Ishikawa (cell line): Measurements from ENCODE around the gene FHL1.

ENCODE experiments used
- CEBPB ChIP-seq: IDR thresholded peaks from 2 replicates; pipeline ENCODE4 v1.6.1; 2012
- CREB1 ChIP-seq: IDR thresholded peaks from 2 replicates; pipeline ENCODE4 v1.6.1; 2012; ENCODE audit warnings: low read depth
- EGR1 ChIP-seq: IDR thresholded peaks from 2 replicates; pipeline ENCODE4 v1.6.1; 2012
- EP300 ChIP-seq: IDR thresholded peaks from 2 replicates; pipeline ENCODE4 v1.6.1; 2012; ENCODE audit warnings: borderline replicate concordance
- FOXM1 ChIP-seq: IDR thresholded peaks from 2 replicates; pipeline ENCODE4 v1.6.1; 2012; ENCODE audit warnings: low read depth, borderline replicate concordance
- NFIC ChIP-seq: IDR thresholded peaks from 2 replicates; pipeline ENCODE4 v1.6.1; 2012
- RAD21 ChIP-seq: IDR thresholded peaks from 2 replicates; pipeline ENCODE4 v1.6.1; 2012; ENCODE audit warnings: low read depth
- TAF1 ChIP-seq: IDR thresholded peaks from 2 replicates; pipeline ENCODE4 v1.6.1; 2012; ENCODE audit warnings: low read depth, mild to moderate bottlenecking
- TCF12 ChIP-seq: IDR thresholded peaks from 2 replicates; pipeline ENCODE4 v1.6.1; 2012; ENCODE audit warnings: low read depth
- TEAD4 ChIP-seq: IDR thresholded peaks from 2 replicates; pipeline ENCODE4 v1.6.1; 2012
- YY1 ChIP-seq: IDR thresholded peaks from 2 replicates; pipeline ENCODE4 v1.6.1; 2012; ENCODE audit warnings: low read depth
- ZBTB7A ChIP-seq: IDR thresholded peaks from 2 replicates; pipeline ENCODE4 v1.6.1; 2012; ENCODE audit warnings: low read depth
- TF ChIP-seq, protein P1 (sequence below): IDR thresholded peaks from 2 replicates; pipeline ENCODE4 v1.6.1; 2012
- TF ChIP-seq, protein P2 (sequence below): IDR thresholded peaks from 2 replicates; pipeline ENCODE4 v1.6.1; 2012; ENCODE audit warnings: low read depth, mild to moderate bottlenecking
- TF ChIP-seq, protein P3 (sequence below): IDR thresholded peaks from 2 replicates; pipeline ENCODE4 v1.6.1; 2012

Gene FHL1

DNA sequence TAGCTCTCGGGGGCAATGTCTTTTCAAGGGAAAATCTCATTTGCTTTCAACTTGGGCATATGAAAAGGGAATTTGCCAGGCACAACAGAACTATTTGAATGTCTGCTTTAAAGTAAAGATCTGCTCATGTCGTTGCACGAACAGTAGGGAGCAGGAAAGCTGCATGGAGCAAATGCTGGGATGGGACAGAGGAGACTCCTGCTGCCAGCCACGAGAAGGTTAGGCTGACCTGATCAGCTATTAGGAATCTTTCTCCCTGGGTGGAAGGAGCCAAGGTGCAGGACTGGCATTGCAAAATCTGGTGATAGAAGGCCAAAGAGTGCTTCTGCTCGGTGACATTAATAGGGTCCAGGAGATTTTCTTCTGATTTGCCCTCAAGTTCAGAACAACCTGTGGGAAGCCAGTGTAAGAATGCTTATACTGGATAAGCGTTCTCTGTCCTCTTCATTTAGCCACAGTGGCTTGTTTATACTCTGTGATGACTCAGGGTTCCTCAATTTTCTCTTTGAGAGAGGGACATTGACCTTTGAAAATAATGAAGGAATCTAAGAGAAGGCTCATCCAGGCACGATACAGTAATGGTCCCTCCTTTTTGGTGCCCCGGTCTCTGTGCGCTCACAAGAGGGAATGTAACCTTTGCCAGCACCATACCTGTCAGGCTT lies 22.9 kb downstream of the FHL1 start:
- TF ChIP-seq, protein P1, sequence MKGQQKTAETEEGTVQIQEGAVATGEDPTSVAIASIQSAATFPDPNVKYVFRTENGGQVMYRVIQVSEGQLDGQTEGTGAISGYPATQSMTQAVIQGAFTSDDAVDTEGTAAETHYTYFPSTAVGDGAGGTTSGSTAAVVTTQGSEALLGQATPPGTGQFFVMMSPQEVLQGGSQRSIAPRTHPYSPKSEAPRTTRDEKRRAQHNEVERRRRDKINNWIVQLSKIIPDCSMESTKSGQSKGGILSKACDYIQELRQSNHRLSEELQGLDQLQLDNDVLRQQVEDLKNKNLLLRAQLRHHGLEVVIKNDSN: no peak
- TF ChIP-seq EGR1: no peak
- TF ChIP-seq CEBPB: no peak
- TF ChIP-seq, protein P2, sequence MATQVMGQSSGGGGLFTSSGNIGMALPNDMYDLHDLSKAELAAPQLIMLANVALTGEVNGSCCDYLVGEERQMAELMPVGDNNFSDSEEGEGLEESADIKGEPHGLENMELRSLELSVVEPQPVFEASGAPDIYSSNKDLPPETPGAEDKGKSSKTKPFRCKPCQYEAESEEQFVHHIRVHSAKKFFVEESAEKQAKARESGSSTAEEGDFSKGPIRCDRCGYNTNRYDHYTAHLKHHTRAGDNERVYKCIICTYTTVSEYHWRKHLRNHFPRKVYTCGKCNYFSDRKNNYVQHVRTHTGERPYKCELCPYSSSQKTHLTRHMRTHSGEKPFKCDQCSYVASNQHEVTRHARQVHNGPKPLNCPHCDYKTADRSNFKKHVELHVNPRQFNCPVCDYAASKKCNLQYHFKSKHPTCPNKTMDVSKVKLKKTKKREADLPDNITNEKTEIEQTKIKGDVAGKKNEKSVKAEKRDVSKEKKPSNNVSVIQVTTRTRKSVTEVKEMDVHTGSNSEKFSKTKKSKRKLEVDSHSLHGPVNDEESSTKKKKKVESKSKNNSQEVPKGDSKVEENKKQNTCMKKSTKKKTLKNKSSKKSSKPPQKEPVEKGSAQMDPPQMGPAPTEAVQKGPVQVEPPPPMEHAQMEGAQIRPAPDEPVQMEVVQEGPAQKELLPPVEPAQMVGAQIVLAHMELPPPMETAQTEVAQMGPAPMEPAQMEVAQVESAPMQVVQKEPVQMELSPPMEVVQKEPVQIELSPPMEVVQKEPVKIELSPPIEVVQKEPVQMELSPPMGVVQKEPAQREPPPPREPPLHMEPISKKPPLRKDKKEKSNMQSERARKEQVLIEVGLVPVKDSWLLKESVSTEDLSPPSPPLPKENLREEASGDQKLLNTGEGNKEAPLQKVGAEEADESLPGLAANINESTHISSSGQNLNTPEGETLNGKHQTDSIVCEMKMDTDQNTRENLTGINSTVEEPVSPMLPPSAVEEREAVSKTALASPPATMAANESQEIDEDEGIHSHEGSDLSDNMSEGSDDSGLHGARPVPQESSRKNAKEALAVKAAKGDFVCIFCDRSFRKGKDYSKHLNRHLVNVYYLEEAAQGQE: no peak
- no peak for TF ChIP-seq CREB1

DNA sequence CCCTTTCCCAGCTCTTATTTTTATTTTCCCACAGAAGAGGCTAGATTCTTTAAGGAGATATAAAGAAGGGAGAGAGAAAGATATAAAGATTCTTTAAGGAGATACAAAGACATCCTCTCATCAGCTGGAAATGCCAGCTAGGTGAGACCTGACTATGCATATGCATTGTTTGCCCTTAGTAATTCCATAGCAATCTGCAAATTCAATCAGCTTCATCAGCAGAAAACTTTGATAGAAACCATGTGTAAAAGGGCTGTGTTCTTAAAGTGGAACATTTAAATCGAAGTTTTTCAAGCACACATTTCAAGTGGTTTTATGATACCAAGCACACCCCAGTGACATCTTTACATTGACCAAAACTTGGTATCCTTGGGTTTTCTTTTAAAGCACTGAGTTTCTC lies 24.1 kb downstream of the FHL1 start:
- no peak for TF ChIP-seq EP300

DNA sequence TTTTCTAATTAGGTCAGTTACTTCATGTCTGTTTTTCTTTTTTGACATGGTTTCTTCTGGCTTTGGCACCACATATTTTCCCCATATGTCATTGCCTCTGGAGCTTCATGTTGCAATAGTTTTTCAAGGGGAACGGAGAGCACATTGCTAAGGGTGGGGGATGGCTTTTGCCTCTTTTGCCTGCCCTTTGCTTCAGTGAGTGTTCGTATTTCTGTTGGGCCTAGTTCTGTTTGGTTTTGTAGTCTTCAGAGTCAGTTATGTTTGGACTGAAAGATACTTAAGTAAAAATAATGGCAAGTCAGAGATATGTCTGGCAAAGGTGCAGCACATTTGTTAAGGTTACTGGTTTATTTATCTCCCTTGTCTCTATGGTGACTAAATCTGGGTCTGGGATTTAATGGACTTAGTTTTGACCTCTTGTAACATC lies 29.1 kb downstream of the FHL1 start:
- TF ChIP-seq ZBTB7A (no peak), CEBPB (0 out of 2 replicates have a peak, but pooled peaks have one; percentile 19)

DNA sequence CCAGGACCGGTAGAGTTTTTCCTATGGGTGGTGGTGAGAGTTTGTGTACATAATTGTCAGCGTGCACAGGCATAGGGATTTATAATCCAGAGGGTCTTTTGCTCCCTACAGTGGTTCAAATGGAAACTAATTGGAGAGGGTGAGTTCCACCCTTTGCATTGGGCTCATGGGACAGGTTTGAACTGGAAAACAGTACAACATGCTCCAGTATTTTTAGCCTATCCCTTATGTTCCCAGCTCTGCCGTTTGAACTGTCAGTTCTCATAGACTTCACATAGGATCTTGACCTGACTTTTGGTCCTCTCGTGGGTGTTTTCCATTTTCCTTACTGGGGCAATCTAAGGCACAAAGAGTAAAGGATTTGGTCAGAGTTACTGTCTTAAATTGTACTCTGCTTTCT lies 31.8 kb downstream of the FHL1 start:
- TF ChIP-seq TCF12 (no peak), EP300 (no peak), NFIC (no peak), FOXM1 (no peak), CEBPB (no peak), ZBTB7A (no peak), YY1 (no peak), CREB1 (no peak), TAF1 (no peak)
- TF ChIP-seq, protein P1: no peak
- TF ChIP-seq, protein P3, sequence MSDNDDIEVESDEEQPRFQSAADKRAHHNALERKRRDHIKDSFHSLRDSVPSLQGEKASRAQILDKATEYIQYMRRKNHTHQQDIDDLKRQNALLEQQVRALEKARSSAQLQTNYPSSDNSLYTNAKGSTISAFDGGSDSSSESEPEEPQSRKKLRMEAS: no peak

DNA sequence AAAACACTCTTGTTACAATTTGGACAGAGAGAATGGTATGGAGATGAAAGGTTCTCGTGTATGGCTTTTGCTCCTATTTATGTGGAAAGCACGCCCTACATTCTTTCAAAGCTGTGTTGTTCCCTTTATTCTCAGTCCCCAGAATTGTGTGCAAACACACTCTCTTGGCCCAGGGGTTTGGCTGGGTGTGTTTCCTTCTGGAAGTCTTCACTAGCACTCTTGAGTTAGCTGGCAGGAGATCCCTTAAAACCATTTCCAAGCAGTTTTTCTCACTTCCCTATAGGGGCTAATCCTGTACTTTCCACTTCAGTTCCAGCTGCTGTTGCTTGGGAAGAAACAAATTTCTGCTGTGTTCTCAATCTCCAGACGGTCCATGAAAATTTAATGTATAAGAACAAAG lies 35.1 kb downstream of the FHL1 start:
- no peak for TF ChIP-seq CREB1

DNA sequence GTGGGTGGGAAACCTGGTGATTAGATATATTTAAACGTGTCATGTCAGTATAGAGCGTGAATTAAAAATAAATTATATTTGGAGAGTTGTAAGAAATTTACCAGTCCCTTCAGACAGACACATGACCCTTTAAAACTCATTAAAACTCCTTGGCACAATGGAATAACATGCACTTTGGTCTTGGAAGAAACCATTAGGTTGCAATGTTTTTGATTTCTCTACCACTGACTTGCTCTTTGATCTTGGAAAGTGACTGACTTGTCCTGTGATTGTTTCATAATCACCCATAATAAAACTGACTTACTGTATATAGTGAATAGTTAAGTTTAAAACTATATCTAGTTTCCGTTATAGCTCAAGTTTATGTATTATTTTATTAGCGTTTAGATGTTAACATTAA lies 35.8 kb downstream of the FHL1 start:
- TF ChIP-seq FOXM1: no peak
- no peak for TF ChIP-seq TEAD4
- no peak for TF ChIP-seq CREB1
- no peak for TF ChIP-seq TAF1
- no peak for TF ChIP-seq EP300
- TF ChIP-seq YY1: no peak
- no peak for TF ChIP-seq RAD21

DNA sequence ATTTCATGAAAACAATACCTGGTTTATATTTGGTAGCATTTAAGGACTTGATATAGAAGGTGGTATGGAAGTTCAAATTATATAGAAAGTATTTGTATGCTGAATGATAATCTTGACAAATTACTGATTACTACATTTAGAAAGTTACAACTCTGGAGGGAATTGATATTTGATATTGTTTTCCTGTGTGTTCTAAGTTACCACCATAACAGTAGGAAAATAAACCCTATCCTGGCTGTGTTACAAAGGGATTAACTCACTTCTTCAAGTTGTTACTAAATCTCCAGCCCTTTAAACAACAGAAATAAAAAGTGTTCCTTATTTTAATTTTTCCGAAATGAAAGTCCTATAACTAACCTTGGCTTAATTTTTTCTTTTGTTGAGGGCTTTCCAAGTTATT lies 36.6 kb downstream of the FHL1 start:
- TF ChIP-seq CEBPB: no peak
- no peak for TF ChIP-seq FOXM1
- TF ChIP-seq CREB1: no peak
- no peak for TF ChIP-seq RAD21
- TF ChIP-seq TEAD4: no peak
- TF ChIP-seq ZBTB7A: no peak
- TF ChIP-seq, protein P3: no peak
- no peak for TF ChIP-seq NFIC

DNA sequence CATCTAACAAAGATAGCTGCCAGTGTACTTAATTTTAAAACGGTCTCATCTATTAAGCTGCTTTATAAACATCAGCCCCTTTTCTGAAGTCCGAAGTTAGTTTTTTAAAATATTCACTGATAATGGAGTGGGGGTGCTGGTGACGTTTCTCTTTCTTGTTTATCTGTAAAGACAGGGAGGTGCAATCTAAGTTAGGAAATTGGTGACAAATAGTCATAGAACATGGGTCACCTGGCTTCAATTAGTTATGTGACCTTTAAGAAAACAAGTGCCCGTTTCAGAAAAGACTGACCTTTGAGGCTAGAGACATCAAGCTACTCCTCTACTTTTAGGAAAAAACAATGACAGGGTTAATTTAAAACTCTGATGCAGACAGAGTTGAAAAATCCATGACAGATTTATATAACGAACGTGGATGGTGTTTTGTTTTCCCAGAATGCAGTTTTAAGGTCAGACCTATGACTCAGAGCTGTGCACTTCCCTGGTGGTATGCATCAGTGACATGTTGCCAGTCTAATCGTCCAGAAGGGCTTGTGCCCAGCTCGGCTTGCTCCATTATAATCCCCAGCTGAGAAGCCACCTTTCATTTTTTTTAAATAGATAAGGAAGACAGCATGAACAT lies 38.2 kb downstream of the FHL1 start:
- TF ChIP-seq YY1 (no peak), TEAD4 (no peak), CEBPB (no peak), EP300 (no peak), FOXM1 (no peak)
- TF ChIP-seq, protein P3: no peak

DNA sequence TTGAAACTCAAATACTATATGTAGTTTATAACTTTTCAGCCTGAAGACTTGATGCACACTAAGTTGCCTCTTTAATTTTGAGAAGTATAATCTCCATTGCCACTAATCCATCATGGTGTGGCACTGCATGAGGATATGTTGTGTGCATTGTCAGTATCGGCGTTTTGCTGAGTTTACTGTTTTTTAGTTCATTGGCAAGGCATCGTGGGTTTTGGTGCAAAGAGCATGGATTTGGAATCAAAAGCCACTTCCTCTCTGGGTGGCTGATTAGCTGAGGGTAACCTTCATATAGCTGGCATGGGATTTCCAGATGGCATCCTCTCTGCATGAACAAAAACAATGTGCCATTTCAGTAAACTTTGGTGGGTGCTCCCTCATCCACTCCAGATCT lies 38.7 kb downstream of the FHL1 start:
- TF ChIP-seq EGR1: no peak
- TF ChIP-seq RAD21: no peak
- no peak for TF ChIP-seq TCF12
- TF ChIP-seq TEAD4: no peak
- TF ChIP-seq, protein P3: no peak
- no peak for TF ChIP-seq TAF1
- no peak for TF ChIP-seq CREB1
- TF ChIP-seq ZBTB7A: no peak
- TF ChIP-seq, protein P1: no peak
- no peak for TF ChIP-seq CEBPB
- no peak for TF ChIP-seq EP300
- TF ChIP-seq NFIC: no peak
